NCI-H2029 (cell line): ENCODE results near the gene HDGF.

Experiments
- DNase-seq: peaks from one replicate; lab custom pipeline; 2025; lab: John Stamatoyannopoulos, UW

The HDGF gene

DNA sequence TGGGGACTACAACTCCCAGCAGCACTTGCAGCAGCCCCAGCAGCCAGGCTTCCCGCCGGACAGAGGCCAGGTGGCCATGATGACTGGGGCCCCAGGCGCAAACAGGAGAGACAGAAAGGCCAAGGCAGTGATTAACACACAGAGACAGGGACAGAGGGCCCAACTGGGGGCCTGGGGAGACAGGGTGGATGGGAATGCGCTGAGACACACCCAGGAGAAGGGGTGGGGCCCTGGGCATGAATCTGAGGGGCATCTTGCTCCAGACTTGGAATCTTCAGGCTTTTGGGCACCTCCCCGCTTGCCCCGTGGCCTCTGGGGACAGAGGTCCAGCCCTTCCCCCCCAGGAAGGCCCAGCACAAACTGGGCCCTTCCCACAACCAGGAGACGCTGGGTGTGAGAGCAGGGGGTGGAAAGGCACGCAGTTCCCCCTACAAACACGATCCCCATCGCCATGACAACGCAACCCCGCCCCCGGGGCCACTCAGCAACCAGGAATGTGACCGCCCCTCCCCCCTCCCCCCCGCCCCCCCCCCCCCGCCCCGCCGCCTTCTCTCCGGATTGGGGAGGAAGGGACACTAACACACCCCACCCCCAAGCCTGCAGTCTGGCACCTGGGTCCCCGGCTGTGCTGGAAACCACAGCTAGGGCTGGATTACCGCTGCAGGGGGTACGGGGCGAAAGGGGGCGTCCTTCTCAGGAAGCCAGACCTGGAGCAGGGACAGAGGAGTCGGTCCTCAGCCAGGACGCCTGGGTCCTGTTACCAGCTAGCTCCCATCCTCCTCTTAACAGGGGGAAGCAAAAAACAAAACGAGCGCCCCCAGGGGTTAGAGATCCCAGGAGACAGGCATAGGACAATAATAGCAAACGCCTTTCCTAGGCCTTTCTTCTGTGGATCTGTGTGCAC is 4.5 kb downstream of the HDGF start:
- DNase-seq = peak; percentile 28

- no peak for DNase-seq
Measured at GRCh38 chr1:156746406-156746727, 5.1 kb downstream of the HDGF start.

GRCh38 chr1:156745881-156746280 is 5.6 kb downstream of the HDGF start:
- DNase-seq = no peak

- no peak for DNase-seq
Measured at GRCh38 chr1:156744786-156745419, 6.6 kb downstream of the HDGF start.

- DNase-seq = no peak
Measured at GRCh38 chr1:156744344-156744743, 7.1 kb downstream of the HDGF start.

DNA sequence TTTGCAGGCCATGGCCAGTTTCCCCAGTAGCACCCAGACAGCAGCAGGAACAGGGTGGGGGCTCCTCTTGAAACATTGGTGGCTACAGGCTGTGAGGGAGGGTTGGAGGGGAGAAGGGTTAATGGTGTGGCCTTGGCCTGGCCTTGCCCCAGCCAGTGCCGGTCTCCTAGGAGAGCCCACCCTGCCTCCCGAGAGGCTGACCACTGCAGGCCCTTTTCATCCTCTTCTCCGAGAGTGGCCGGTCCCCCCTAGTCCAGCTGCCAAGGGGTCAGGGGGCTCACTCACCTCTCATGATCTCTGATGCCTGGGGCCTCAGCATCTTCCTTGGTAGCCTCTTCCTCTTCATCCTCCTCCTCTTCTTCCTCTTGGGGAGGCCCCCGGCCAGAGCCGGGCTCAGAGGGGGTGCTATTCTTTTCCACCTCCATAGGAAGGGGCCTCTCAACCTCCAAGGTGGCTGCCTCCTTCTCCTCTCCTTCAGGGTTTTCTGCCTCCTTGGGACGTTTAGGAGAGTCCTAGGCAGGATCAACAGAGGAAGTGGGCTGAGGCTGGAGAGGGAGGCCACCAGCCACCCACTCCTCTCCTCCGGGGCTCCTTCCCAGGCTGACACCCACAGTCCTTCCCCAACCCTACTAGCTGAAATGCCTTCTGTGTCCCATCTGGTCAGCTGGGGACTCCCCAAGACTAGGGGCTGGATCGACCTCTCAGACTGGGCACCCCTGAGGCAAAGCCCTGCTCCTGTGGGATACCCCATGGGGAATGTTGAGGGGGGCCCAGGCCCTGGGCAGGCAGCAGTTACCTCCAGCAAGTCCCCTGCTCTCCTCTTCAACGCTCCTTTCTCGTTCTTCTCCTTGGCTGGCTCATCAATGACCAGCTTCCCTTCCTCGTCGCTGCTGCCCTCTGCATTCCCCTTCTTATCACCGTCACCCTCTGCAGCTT is 7.8 kb downstream of the HDGF start:
- DNase-seq = no peak

GRCh38 chr1:156742801-156743200 is 8.7 kb downstream of the HDGF start:
- DNase-seq = no peak

DNA sequence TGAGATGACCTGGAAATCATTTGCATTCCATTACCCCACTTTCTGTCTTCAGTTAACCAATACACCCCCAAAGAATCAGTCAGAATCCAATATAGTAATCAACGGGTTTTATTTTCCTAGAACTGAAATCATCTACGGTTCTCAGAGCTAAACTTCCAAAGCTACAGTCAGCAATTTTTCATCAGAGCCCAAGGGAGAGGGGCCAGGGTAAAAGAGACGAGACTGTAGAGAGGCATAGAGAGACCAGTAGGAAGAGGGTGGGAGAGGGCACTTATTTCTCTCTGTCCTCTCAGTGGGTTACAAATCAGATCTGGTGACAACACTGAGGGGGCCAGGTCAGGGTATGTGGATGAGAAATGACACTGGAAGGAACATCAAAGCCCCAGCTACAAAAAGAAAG is 9.5 kb downstream of the HDGF start:
- no peak for DNase-seq

GRCh38 chr1:156741481-156741983 is 9.9 kb downstream of the HDGF start:
- no peak for DNase-seq

DNA sequence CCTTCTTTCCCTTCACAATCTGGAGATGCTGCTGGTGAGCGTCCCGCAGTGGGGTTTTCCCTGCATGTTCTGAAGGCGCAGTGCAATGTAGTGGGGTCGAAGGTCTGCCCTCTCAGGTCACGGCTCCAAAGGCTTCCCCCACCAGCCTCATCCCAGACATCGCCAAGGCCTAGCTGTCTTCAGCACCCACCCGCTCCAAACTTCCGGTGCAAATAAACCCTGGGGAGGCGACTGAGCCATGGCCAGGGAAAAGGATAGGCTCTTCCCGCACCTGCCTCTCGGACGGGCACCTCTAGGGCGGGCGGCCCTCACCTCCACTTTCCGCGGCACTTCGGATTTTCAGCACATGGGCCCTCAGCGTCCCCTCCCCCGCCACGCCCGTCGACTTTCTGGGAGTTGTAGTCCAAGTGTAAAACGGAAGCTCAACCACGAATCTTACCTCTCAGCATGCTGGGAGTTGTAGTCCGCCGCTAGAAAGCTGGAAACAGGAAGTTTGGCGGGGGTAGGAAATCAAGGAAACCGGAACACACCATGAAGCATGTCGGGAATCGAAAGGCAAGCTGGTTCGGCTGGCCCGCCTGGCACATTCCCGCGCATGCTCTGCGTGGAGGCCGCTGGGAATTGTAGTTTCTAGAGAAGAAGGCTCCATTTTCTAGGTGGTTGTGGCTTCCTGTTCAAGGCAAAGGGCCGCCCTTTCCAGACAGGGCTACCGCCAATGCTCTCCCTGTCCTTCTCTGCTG is 10.6 kb downstream of the HDGF start, which contains the start of gene MRPL24:
TSS of gene MRPL24 (minus strand) at position 348 of the 740 bp plus-strand sequence. CDS start 2,384 bp downstream, outside the sequence.
- DNase-seq = peak; percentile 98

DNA sequence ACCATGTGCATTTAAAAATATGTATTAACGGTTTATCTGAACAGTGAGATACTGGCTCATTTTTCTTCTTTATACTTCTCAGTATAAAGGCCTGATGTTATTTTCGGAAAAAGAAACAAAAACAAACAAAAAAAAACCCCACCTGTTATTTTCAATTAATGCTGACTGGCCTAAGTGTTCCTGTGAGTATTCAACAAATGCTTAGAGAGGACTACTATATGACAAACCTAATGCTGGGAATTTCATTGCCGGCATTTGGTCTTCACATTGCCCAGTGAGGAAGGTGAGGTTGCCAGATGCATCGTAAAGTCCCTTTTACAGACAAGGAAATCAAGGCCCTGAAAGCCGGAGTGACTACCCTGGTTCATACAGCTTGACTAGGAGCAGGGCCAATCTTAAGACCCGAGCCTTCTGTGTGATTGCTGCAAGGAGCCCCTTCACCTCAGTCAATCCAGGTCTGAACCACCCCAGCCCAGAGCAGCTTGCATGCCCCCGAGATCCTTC is 11.2 kb downstream of the HDGF start:
- no peak for DNase-seq

DNA sequence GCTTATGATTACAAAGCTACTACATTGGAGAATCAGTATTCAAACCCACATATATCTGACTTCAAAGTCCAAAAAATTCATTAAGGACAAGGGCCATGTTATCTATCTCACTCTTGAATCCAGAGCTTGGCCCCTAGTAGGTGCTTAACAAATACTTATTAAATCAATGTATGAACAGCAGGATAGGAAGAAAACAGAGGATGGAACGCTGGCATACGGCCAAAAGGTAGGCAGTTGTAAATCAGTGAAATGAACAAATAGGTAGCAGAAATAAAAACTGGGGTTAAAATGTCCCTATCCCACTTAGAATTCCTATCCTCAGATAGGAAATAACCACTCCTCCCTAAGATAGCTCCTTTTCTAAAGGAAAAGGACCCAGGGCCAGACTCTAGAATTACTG is 12.6 kb downstream of the HDGF start:
- DNase-seq = no peak

- DNase-seq = no peak
Measured at GRCh38 chr1:156738407-156738806, 13.1 kb downstream of the HDGF start.

GRCh38 chr1:156733989-156734584 is 17.4 kb downstream of the HDGF start:
- no peak for DNase-seq

- peak; percentile 97 for DNase-seq
Measured at GRCh38 chr1:156728599-156729462, 22.6 kb downstream of the HDGF start, which contains the start of gene ISG20L2. Gene ISG20L2 (minus strand): TSS chr1:156728766. CDS start chr1:156727652, 1,114 bp downstream.

GRCh38 chr1:156727926-156728598 is 23.4 kb downstream of the HDGF start, which contains the start of gene METTL25B:
Gene METTL25B (plus strand): TSS chr1:156728469. CDS start chr1:156729105, 636 bp downstream.
- DNase-seq = peak; percentile 72

- DNase-seq = no peak
Measured at GRCh38 chr1:156727492-156727891, 24.0 kb downstream of the HDGF start.

DNA sequence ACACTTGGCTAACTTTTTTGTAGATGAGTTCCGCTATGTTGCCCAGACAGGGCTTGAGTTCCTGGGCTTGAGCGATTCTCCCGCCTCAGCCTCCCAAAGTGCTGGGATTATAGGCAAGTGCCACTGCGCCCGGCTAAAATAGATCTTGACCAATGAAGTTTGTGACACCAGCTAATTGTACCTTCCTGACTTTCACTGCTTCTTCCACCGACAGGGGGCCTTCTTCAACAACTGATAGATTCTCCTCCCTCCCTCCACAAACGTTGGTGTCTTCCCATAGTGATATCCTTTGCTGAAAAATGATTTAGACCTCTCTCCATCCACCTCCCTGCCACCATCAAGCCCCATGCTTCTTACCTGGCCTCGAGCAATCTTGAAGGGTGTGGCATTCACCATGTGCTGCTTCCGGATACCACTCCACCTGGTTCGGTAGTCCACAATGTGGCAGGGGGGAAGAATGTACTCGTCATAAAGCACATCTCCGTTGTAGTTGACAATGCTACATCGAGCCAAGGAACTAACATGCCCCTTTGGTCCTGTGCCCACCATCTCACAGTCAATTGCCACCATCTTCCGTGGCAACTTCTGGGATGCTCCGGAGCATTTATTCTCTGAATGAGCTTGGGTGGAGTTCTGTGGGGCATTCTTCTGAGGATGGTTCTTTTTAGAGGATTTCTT is 24.8 kb downstream of the HDGF start:
- DNase-seq = peak; percentile 45
